DOHH2 (cell line): Measurements from ENCODE around the gene GALNT7.

Source experiments
- CTCF ChIP-seq: fragments of 200-600 bp; sonication (generic); IDR thresholded peaks from one replicate; pipeline ENCODE4 v1.5.1; 2014; ENCODE audit warnings: antibody characterized with exemption, mild to moderate bottlenecking, low read depth, low read length; ENCODE audit not compliant: poor library complexity, severe bottlenecking
- EZH2phosphoT487 ChIP-seq: fragments of 200-600 bp; sonication (generic); IDR thresholded peaks from 2 replicates; pipeline ENCODE4 v1.6.1; 2017; ENCODE audit warnings: borderline replicate concordance, mild to moderate bottlenecking, antibody characterized with exemption, low read length, moderate library complexity, mixed read lengths

GRCh38 chr4:173252024-173252935, 83.7 kb downstream of the GALNT7 start:
- no peak for TF ChIP-seq CTCF
- TF ChIP-seq EZH2phosphoT487, result no peak
